GM18505 (cell line): Measurements from ENCODE around the gene DTX1.
"Not testable (repeated sequence)": the region's sequence is repeated elsewhere in the genome, so short reads cannot be mapped to it uniquely, and the experiment has no call there.

Source experiments
- ATAC-seq: cut with Tn5 transposase; IDR thresholded peaks from one replicate; pipeline ENCODE4 v1.9.1; 2021; ENCODE audit not compliant: unreplicated experiment
- POLR2A ChIP-seq: IDR thresholded peaks from 4 replicates; pipeline ENCODE4 v1.6.1; 2011; ENCODE audit warnings: borderline replicate concordance; ENCODE audit not compliant: insufficient read depth, insufficient read length; ENCODE audit errors: extremely low read depth

Gene DTX1

GRCh38 chr12:113138826-113139225 is 82.3 kb downstream of the DTX1 start:
- ATAC-seq: no peak

GRCh38 chr12:113140706-113141105 is 84.2 kb downstream of the DTX1 start:
- no peak for TF ChIP-seq POLR2A
- ATAC-seq: no peak

More at GRCh38 chr12:113138826-113139225, 82.3 kb downstream of the DTX1 start:
- TF ChIP-seq POLR2A: no peak

DNA sequence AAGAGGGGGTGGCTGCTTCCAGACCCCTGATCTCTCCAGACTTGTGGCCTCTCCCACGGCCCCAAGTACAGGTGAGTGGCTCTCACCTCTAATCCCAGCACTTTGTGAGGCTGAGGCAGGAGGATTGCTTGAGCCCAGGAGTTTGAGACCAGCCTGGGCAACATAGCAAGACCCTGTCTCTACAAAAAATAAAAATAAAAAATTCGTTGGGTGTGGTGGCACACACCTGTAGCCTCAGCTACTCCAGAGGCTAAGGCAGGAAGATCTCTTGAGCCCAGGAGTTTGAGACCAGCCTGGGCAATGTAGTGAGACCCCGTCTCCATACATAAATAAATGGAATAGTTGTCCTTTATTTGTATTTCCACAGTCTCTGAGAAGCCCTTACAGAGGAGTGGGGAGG is 85.2 kb downstream of the DTX1 start:
- not testable (repeated sequence) for ATAC-seq

GRCh38 chr12:113142173-113142885 is 85.8 kb downstream of the DTX1 start:
- ATAC-seq: no peak
- no peak for TF ChIP-seq POLR2A

DNA sequence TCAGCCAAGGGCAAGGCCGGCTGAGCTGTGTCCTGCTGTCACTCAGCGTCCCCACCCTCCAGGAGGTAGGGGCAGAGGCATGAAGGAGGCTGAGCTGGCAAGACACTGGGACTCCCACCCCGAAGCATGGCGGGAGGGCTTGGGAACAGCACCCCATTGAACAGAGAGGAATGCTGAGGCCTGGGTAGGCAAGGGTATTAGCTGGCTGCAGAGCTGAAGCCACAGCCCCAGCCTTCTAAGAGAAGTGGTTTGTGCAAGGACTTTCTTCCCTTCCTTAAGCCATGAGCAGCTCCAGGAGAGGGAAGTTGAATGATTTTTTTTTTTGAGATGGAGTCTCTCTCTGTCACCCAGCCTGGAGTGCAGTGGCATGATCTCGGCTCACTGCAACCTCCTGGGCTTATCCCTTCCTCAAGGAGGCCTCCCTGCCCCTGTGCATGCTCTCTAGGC is 86.4 kb downstream of the DTX1 start:
- ATAC-seq: no peak
- no peak for TF ChIP-seq POLR2A

DNA sequence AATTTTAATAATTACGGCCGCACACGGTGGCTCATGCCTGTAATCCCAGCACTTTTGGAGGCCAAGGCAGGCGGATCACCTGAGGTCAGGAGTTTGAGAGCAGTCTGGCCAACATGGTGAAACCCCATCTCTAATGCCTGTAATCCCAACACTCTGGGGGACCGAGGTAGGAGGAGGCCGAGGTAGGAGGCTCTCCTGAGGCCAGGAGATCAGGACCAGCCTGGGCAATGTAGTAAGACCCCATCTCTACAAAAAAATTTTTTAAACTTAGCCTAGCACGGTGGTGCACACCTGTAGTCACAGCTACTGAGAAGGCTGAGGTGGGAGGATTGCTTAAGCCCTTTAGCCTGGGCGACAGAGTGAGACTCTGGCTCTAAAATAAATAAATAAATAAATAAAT is 87.4 kb downstream of the DTX1 start:
- TF ChIP-seq POLR2A: no peak
- no peak for ATAC-seq

DNA sequence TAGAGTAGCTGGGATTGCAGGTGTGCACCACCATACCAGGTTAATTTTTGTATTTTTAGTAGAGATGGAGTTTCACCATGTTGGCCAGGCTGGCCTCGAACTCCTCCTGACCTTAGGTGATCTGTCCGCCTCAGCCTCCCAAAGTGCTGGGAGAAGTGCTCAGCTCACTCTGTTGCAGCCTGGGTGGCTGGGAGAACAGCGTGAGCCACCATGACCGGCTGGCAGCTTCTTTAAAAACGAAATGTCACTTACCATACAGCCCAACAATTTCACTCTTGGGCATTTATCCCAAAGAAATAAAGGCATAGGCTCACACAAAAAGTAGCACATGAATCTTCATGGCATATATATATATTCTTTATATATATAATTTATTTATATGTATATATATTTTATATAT is 88.3 kb downstream of the DTX1 start:
- no peak for TF ChIP-seq POLR2A
- ATAC-seq: no peak

DNA sequence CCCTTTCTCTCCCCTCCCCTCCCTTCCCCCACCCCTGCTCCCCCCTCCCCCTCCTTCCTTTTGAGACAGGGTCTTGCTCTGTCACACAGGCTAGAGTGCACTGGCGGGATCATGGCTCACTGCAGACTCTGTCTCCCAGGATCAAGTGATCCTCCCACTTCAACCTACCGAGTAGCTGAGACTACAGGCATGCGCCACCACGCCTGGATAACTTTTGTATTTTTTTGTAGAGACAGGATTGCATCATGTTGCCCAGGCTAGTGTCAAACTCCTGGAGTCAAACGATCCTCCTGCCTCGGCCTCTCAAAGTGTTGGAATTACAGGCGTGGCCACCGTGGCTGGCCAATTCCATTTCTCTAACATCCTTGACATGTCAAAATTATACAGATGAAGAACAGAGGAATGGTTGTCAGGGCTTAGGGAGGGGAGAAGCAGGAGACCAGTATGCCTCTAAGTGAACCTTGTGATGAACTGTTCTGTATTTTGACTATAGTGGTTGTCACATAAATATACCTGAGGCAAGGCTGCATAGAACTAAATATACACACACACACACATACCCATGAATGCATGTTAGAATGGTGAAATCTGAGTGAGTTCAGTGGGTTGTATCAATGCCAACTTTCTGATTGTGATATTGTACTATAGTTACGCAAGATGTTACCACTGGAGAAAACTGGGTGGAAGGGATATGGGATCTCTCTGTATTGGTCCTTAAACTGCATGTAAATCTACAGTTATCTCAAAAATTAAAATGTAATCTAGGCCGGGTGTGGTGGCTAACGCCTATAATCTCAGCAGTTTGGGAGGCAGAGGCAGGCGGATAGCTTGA is 89.4 kb downstream of the DTX1 start:
- no peak for TF ChIP-seq POLR2A
- ATAC-seq: no peak

- no peak for TF ChIP-seq POLR2A
- ATAC-seq: no peak
These were observed 90.5 kb downstream of the DTX1 start for GRCh38 chr12:113146999-113147398.
